Transverse colon (tissue), 4 donors: Measurements from ENCODE around the gene ANGPTL2. TPM values are rescaled to one million over a fixed set of nuclear protein-coding genes. Genes with fewer than 3 reads are reported as not detected.

Experiments
- DNase-seq: peaks from one replicate; pipeline ENCODE4 v3.0.0-alpha.2; 2019
- H3K27ac ChIP-seq, 4 donors: fragments of 200-600 bp; sonication (generic); 2 replicates each; pipeline ENCODE4 v1.5.1; 2016 to 2018; ENCODE audit warnings: inconsistent platforms in 4 of 4
- H3K27me3 ChIP-seq: fragments of 200-600 bp; sonication (generic); 2 replicates; pipeline ENCODE4 v1.5.1; 2017; ENCODE audit warnings: inconsistent platforms
- H3K36me3 ChIP-seq, 4 donors: fragments of 200-600 bp; sonication (generic); 2 replicates each; pipeline ENCODE4 v1.5.1; 2017 to 2019; ENCODE audit warnings: inconsistent platforms in 4 of 4
- H3K4me1 ChIP-seq, 4 donors: fragments of 200-600 bp; sonication (generic); 2 replicates each; pipeline ENCODE4 v1.5.1; 2017 to 2020; ENCODE audit warnings: inconsistent platforms in 4 of 4
- H3K4me3 ChIP-seq, 4 donors: fragments of 200-600 bp; sonication (generic); 1 replicate in 1 of 4; 2 replicates in 3 of 4; pipeline versions ENCODE4 v1.5.1 to v1.6.1; 2017 to 2019; ENCODE audit warnings: inconsistent platforms in 4 of 4
- H3K9me3 ChIP-seq, 2 donors: fragments of 200-600 bp; sonication (generic); 2 replicates each; pipeline ENCODE4 v1.5.1; 2017 to 2019; ENCODE audit warnings: inconsistent platforms in 2 of 2
- EP300 ChIP-seq: sonication (generic); formaldehyde crosslinking; IDR thresholded peaks from one replicate; pipeline ENCODE4 v1.6.1; 2017; ENCODE audit warnings: antibody characterized with exemption, low read depth
- POLR2A ChIP-seq: fragments of 450-650 bp; IDR thresholded peaks from one replicate; pipeline ENCODE4 v1.6.1; 2016; ENCODE audit warnings: antibody characterized with exemption, mild to moderate bottlenecking, moderate library complexity
- POLR2AphosphoS5 ChIP-seq, 3 donors: sonication (generic); formaldehyde crosslinking; IDR thresholded peaks; one replicate each; pipeline ENCODE4 v1.6.1; 2016; ENCODE audit warnings: antibody characterized with exemption in 3 of 3
- WGBS, 2 donors: methylation state at CpG; one replicate each; pipeline ENCODE4 v1.1.5; 2018; ENCODE audit warnings: low coverage in 1 of 2; 5-methylcytosine and 5-hydroxymethylcytosine counted together
- in situ Hi-C, 4 donors: fragments of 200-750 bp; cut with MboI; loops; one replicate each; pipeline versions ENCODE4 v1.15.0 to v1.15.1; 2017; ENCODE audit warnings: low sequenced_read_pairs in 3 of 4, low pct_ligation_motif_present in 1 of 4, low pct_unique_long_range_greater_than_20kb in 1 of 4
- intact Hi-C: fragments of 100-400 bp; cut with DNase I; formaldehyde crosslinking; loops from one replicate; pipeline ENCODE4 v1.15.1; 2023; ENCODE audit warnings: low total_unique reads
- total RNA-seq, 4 donors: library from RNA; depleted of rRNA; stranded (reverse); fragments of >200 nt; gene quantifications; one replicate each; pipeline ENCODE4 v1.1.0, GENCODE V29; 2016
- TF ChIP-seq, protein P1 (sequence below), 5 experiments: fragments of 200-600 bp in 3 of 5; fragments of 450-650 bp in 2 of 5; sonication (generic) in 3 of 5; IDR thresholded peaks; 1 replicate in 2 of 5; 2 replicates in 3 of 5; pipeline ENCODE4 v1.5.1; 2016 to 2017; ENCODE audit warnings: antibody characterized with exemption in 5 of 5, inconsistent platforms in 3 of 5, mild to moderate bottlenecking in 2 of 5, moderate library complexity in 1 of 5

The ANGPTL2 gene
- total RNA-seq, 4 donors from 2014 or later = 11.0 to 30.8 (median 13.1) TPM

DNA sequence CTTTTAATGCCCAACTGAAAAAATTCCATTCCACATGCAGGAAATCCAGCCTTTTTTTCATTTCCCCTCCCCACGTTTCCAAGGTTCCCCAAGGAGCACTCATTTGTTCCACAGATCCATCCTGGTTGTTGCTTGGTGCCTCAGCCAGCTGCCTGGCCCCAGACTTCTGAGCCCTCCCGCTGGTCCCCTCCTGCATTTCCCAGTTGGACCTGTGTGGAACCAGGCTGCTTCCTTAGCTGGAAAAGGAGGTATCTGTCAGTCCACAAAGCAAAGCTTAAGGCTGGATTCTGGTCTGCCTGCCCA is 44.8 kb downstream of the ANGPTL2 start:
- H3K27me3 ChIP-seq = no peaks in the 10 kb centered on the region
- H3K9me3 ChIP-seq = no peaks in the 10 kb centered on the region
- TF ChIP-seq POLR2AphosphoS5 (IDR thresholded peaks at IDR 0.05) (no peak), POLR2A (no peak), EP300 (no peak)
- TF ChIP-seq, protein P1, sequence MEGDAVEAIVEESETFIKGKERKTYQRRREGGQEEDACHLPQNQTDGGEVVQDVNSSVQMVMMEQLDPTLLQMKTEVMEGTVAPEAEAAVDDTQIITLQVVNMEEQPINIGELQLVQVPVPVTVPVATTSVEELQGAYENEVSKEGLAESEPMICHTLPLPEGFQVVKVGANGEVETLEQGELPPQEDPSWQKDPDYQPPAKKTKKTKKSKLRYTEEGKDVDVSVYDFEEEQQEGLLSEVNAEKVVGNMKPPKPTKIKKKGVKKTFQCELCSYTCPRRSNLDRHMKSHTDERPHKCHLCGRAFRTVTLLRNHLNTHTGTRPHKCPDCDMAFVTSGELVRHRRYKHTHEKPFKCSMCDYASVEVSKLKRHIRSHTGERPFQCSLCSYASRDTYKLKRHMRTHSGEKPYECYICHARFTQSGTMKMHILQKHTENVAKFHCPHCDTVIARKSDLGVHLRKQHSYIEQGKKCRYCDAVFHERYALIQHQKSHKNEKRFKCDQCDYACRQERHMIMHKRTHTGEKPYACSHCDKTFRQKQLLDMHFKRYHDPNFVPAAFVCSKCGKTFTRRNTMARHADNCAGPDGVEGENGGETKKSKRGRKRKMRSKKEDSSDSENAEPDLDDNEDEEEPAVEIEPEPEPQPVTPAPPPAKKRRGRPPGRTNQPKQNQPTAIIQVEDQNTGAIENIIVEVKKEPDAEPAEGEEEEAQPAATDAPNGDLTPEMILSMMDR (IDR thresholded peaks at IDR 0.05) = no peak
- no peaks in the 10 kb centered on the region for H3K36me3 ChIP-seq
- intact Hi-C loops (no loop called here), in situ Hi-C loops (no loop called here)
- H3K4me3 ChIP-seq = no peak overlapping the region
- WGBS, 2 donors = 83% methylated on average over 2 of the region's 2 CpGs; no CpG with 5 or more reads in 1 of the 2 donors
- no peak overlapping the region for H3K27ac ChIP-seq
- DNase-seq = no peak
- peaks cover 0 to 16% (median 2%) of the 10 kb centered on the region in 4 donors for H3K4me1 ChIP-seq

DNA sequence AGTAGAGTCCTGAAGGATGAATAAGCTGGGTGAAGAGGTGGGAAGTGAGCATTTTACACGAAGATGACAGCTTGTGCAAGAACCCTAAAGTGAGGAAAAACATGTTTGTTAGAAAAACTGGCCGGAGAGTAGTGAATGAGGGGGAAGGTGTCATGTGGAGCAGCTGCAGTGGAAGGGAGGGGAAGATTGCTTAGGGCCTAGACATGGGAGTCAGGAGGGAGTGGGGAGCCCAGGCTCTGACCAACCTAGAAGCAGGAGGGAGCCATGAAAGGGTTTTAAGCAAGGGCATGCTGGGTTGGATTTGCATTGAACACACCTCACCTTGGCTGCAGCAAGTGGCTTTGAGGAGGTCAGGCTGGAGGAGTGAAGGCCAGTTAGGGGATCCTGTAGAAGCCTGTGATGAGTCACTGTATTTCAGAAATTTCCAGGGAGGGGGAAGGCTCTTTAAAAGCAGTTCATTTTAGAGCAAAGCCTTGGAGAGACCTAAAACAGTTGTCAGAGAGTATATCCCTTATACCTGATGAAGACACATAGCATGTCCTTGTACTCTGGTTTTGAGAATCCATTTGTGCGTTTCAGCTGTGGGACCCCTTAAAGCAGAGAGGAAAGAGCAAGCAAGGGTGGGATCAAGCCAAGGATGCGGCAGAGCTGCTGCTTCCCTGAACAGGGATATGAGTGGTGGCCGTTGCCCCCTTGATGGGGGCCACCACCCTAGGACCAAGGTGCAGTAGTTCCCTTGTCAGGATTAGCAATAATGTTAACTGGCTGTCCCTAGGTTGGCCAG is 45.4 kb downstream of the ANGPTL2 start:
- H3K4me1 ChIP-seq = peaks cover 0 to 16% (median 2%) of the 10 kb centered on the region in 4 donors
- H3K4me3 ChIP-seq = no peak overlapping the region
- intact Hi-C loops = no loop called here
- no peak for DNase-seq
- WGBS, 2 donors = 92% methylated on average over 2 to 5 of the region's 5 CpGs
- peak overlapping the region in 1 of 4 donors; percentile 13 for H3K27ac ChIP-seq
- no peaks in the 10 kb centered on the region for H3K9me3 ChIP-seq
- TF ChIP-seq POLR2A (no peak), EP300 (no peak), POLR2AphosphoS5 (IDR thresholded peaks at IDR 0.05) (no peak)
- TF ChIP-seq, protein P1 (IDR thresholded peaks at IDR 0.05) = no peak
- H3K27me3 ChIP-seq = no peaks in the 10 kb centered on the region
- in situ Hi-C loops = no loop called here
- H3K36me3 ChIP-seq = no peaks in the 10 kb centered on the region

DNA sequence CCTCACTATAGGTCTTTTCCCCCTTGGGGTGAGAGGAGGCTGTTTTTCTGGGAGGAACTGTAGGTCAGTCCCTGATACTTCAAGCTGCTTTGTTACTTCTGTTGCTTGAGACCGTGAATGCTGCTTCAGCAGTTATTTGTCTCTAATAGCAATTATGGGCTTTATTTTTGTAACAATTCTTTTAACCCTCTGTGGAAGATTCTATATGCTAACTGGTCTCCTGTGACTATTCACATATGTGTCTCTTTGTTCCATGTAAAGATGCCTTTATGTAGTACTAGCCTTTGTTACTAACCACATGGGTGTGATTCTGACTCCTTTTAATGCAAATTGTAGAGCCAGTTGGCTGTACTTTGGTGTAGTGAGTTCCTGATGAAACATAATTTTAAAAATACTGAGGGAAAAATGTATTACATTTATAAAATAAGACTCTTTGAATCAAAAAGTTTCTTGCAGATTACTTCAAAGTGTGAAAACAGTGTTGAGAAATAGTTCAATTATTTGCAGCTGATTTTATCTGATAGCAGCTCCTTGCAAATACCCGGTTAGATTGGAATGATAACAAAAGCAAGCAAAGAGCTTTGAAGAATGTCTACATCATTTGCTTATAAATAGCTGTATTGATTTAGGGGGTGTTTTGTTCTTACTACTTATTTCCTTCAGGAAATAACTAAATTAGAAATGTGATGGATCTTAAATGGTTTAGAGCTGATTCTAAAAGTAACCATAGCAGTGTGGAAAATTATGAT is 46.6 kb downstream of the ANGPTL2 start:
- intact Hi-C loops (no loop called here), in situ Hi-C loops (no loop called here)
- H3K4me1 ChIP-seq = peaks cover 0 to 16% (median 2%) of the 10 kb centered on the region in 4 donors
- H3K4me3 ChIP-seq = no peak overlapping the region
- H3K36me3 ChIP-seq = no peaks in the 10 kb centered on the region
- TF ChIP-seq, protein P1 (IDR thresholded peaks at IDR 0.05) = no peak
- TF ChIP-seq POLR2AphosphoS5 (IDR thresholded peaks at IDR 0.05) (no peak), EP300 (no peak), POLR2A (no peak)
- no peak for DNase-seq
- no peak overlapping the region for H3K27ac ChIP-seq
- H3K27me3 ChIP-seq = no peaks in the 10 kb centered on the region
- WGBS, 2 donors = 55 to 69% methylated on average over 2 of the region's 2 CpGs
- H3K9me3 ChIP-seq = peaks cover 0 to 8% of the 10 kb centered on the region in 2 donors
